Activated T-cell treated with anti-CD3 and anti-CD28 coated beads, Interleukin-2, amount 50 U/mL, for 72 hours (primary cell): ENCODE results near the gene GSE1. TPM values are rescaled to one million over a fixed set of nuclear protein-coding genes. Genes with fewer than 3 reads are reported as not detected.

Experiments used
- ATAC-seq, 2 donors: fragments of 150-1000 bp; cut with Tn5 transposase; replicated peaks in 1 of 2; 2 replicates each; pipeline ENCODE4 v1.10.0; 2021; ENCODE audit warnings: moderate library complexity in 2 of 2, mild to moderate bottlenecking in 1 of 2
- DNase-seq, 2 donors: peaks; one replicate each; pipeline ENCODE4 v3.0.0; 2021 to 2022; ENCODE audit warnings: mixed read lengths in 1 of 2
- H3K27ac Mint-ChIP-seq: one replicate; pipeline ENCODE4 v1.8.0; 2022; ENCODE audit warnings: mild to moderate bottlenecking, moderate library complexity, mixed read lengths
- H3K27me3 Mint-ChIP-seq: one replicate; pipeline ENCODE4 v1.8.0; 2022; ENCODE audit warnings: low read depth, mixed read lengths
- H3K36me3 Mint-ChIP-seq, 2 donors: one replicate each; pipeline ENCODE4 v1.8.0; 2022; ENCODE audit warnings: mixed read lengths in 2 of 2, mild to moderate bottlenecking in 1 of 2; ENCODE audit not compliant: insufficient read depth in 2 of 2
- H3K4me1 Mint-ChIP-seq: one replicate; pipeline ENCODE4 v1.8.0; 2022; ENCODE audit warnings: low read depth, mixed read lengths
- H3K4me3 Mint-ChIP-seq, 2 donors: one replicate each; pipeline ENCODE4 v1.8.0; 2022; ENCODE audit warnings: mild to moderate bottlenecking in 2 of 2, mixed read lengths in 2 of 2, moderate library complexity in 2 of 2
- H3K9me3 Mint-ChIP-seq, 2 donors: one replicate each; pipeline ENCODE4 v1.8.0; 2022; ENCODE audit warnings: mixed read lengths in 2 of 2
- total RNA-seq, 2 donors: library from RNA; stranded (reverse); gene quantifications; one replicate each; pipeline ENCODE4 v1.2.3, GENCODE V29; 2022

The GSE1 gene
- total RNA-seq, 2 donors from 2014 or later, result 26.7 to 30.9 TPM

GRCh38 chr16:85724126-85724879 lies 111.2 kb downstream of the GSE1 start:
- no peak overlapping the region for H3K4me3 Mint-ChIP-seq
- no peaks in the 10 kb centered on the region for H3K27me3 Mint-ChIP-seq
- H3K9me3 Mint-ChIP-seq, result no peaks in the 10 kb centered on the region
- no peak for ATAC-seq
- no peaks in the 10 kb centered on the region for H3K36me3 Mint-ChIP-seq
- H3K4me1 Mint-ChIP-seq, result no peaks in the 10 kb centered on the region
- no peak overlapping the region for H3K27ac Mint-ChIP-seq
- no peak for DNase-seq

GRCh38 chr16:85724936-85725335 lies 111.8 kb downstream of the GSE1 start:
- ATAC-seq (no peak), DNase-seq (no peak)
- no peaks in the 10 kb centered on the region for H3K9me3 Mint-ChIP-seq
- no peak overlapping the region for H3K4me3 Mint-ChIP-seq
- H3K36me3 Mint-ChIP-seq, result no peaks in the 10 kb centered on the region
- no peak overlapping the region for H3K27ac Mint-ChIP-seq
- no peaks in the 10 kb centered on the region for H3K27me3 Mint-ChIP-seq
- H3K4me1 Mint-ChIP-seq, result no peaks in the 10 kb centered on the region

Other genes starting within 250 kb of the GSE1 start
- gene GINS2, start 75.6 kb downstream of the GSE1 start, total RNA-seq, result 10 to 100 TPM; 32.6 to 55.6 TPM
- 1 to 10 TPM in 1 of 2 donors, not detected in 1; 1.2 TPM for gene C16orf74, start 137.8 kb downstream of the GSE1 start, total RNA-seq
- gene EMC8, start 186.2 kb downstream of the GSE1 start, total RNA-seq, result 10 to 100 TPM; 26.5 to 32.8 TPM
- 100 to 1,000 TPM; 627 to 635 TPM for gene COX4I1, start 186.4 kb downstream of the GSE1 start, total RNA-seq